ENCODE results near the gene CMIP. TPM values are rescaled to one million over a fixed set of nuclear protein-coding genes. Genes with fewer than 3 reads are reported as not detected.

The CMIP gene
- total RNA-seq, 4 donors from 2014 or later, result 40.0 to 69.6 (median 47.0) TPM

- no peaks in the 10 kb centered on the region for H3K36me3 ChIP-seq
- intact Hi-C loops (cut with DNase I; ENCODE audit: low total_unique reads) (no loop called here), in situ Hi-C loops (cut with MboI; ENCODE audit: low pct_ligation_motif_present in 1 of 4, low pct_unique_long_range_greater_than_20kb in 1 of 4, low sequenced_read_pairs in 3 of 4) (no loop called here)
- H3K4me1 ChIP-seq, result peaks cover 14 to 38% (median 26%) of the 10 kb centered on the region in 4 donors
- 40% methylated on average over 16 of the region's 16 CpGs; no CpG with 5 or more reads in 1 of the 2 donors for WGBS, 2 donors (ENCODE audit: low coverage in 1 of 2)
- H3K4me3 ChIP-seq, result no peak overlapping the region
- no peaks in the 10 kb centered on the region for H3K27me3 ChIP-seq
- H3K9me3 ChIP-seq, result no peaks in the 10 kb centered on the region
- TF ChIP-seq POLR2A (IDR thresholded peaks at IDR 0.05) (peak; percentile 50), POLR2AphosphoS5 (IDR thresholded peaks at IDR 0.05) (peak in 2 of 3 donors; percentile 37 to 61), EP300 (IDR thresholded peaks at IDR 0.05; ENCODE audit: low read depth) (peak; percentile 69)
- TF ChIP-seq, protein P1, sequence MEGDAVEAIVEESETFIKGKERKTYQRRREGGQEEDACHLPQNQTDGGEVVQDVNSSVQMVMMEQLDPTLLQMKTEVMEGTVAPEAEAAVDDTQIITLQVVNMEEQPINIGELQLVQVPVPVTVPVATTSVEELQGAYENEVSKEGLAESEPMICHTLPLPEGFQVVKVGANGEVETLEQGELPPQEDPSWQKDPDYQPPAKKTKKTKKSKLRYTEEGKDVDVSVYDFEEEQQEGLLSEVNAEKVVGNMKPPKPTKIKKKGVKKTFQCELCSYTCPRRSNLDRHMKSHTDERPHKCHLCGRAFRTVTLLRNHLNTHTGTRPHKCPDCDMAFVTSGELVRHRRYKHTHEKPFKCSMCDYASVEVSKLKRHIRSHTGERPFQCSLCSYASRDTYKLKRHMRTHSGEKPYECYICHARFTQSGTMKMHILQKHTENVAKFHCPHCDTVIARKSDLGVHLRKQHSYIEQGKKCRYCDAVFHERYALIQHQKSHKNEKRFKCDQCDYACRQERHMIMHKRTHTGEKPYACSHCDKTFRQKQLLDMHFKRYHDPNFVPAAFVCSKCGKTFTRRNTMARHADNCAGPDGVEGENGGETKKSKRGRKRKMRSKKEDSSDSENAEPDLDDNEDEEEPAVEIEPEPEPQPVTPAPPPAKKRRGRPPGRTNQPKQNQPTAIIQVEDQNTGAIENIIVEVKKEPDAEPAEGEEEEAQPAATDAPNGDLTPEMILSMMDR (IDR thresholded peaks at IDR 0.05), result peak in 2 of 5 experiments; percentile 43 to 55
- DNase-seq, result peak; percentile 88
- H3K27ac ChIP-seq, result peak overlapping the region; percentile 82 to 88 (median 84)
Measured at GRCh38 chr16:81558444-81559175, 114.0 kb downstream of the CMIP start.

- H3K27me3 ChIP-seq, result no peaks in the 10 kb centered on the region
- no peak overlapping the region for H3K27ac ChIP-seq
- DNase-seq, result no peak
- TF ChIP-seq, protein P1 (IDR thresholded peaks at IDR 0.05), result no peak
- TF ChIP-seq EP300 (IDR thresholded peaks at IDR 0.05; ENCODE audit: low read depth) (no peak), POLR2A (IDR thresholded peaks at IDR 0.05) (no peak), POLR2AphosphoS5 (IDR thresholded peaks at IDR 0.05) (no peak)
- H3K4me3 ChIP-seq, result no peak overlapping the region
- H3K4me1 ChIP-seq, result peaks cover 8 to 34% (median 25%) of the 10 kb centered on the region in 4 donors
- WGBS, 2 donors (ENCODE audit: low coverage in 1 of 2), result 86 to 88% methylated on average over 4 to 8 of the region's 8 CpGs
- H3K36me3 ChIP-seq, result no peaks in the 10 kb centered on the region
- intact Hi-C loops (cut with DNase I; ENCODE audit: low total_unique reads), result no loop called here
- H3K9me3 ChIP-seq, result no peaks in the 10 kb centered on the region
- in situ Hi-C loops (cut with MboI; ENCODE audit: low pct_ligation_motif_present in 1 of 4, low pct_unique_long_range_greater_than_20kb in 1 of 4, low sequenced_read_pairs in 3 of 4), result no loop called here
Measured at GRCh38 chr16:81560979-81561657, 116.5 kb downstream of the CMIP start.

DNA sequence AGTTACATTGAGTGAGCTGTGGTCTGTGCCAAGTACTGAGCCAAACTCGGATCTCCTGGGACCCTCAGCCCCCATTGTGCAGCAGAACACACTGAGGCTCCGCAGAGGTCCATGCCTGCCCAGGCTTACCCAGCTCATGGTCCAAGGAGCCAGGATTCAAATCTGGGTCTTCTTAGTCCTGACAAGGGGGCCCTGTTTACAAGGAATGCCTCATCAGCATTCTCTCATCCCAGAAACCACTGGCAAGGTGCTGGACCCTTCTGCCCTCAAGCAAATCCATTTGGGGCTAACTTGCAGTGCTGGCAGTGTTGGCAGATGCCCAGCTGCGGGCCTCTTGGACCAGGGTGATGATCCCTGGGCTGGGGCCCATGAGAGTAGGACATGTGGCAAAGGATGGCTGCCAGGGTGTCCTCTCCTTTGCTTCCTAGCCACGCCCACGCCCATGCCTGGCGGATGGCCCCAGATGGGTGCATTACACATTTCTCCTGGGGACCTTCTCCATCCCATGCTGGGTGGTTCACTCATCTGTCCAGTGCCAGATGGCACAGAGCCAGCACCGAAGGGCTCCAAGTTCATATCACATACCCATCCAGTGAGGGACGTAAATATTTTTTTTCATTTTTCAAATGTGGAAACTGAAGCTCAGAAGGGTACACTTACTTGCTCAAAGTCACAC is 117.7 kb downstream of the CMIP start:
- H3K36me3 ChIP-seq, result no peaks in the 10 kb centered on the region
- no peaks in the 10 kb centered on the region for H3K9me3 ChIP-seq
- H3K4me1 ChIP-seq, result peaks cover 8 to 34% (median 23%) of the 10 kb centered on the region in 4 donors
- H3K27ac ChIP-seq, result no peak overlapping the region
- DNase-seq, result no peak
- 73 to 80% methylated on average over 1 to 8 of the region's 8 CpGs for WGBS, 2 donors (ENCODE audit: low coverage in 1 of 2)
- no peaks in the 10 kb centered on the region for H3K27me3 ChIP-seq
- H3K4me3 ChIP-seq, result no peak overlapping the region
- intact Hi-C loops (cut with DNase I; ENCODE audit: low total_unique reads), result no loop called here
- TF ChIP-seq EP300 (IDR thresholded peaks at IDR 0.05; ENCODE audit: low read depth) (no peak), POLR2AphosphoS5 (IDR thresholded peaks at IDR 0.05) (no peak), POLR2A (IDR thresholded peaks at IDR 0.05) (no peak)
- TF ChIP-seq, protein P1 (IDR thresholded peaks at IDR 0.05), result no peak
- in situ Hi-C loops (cut with MboI; ENCODE audit: low pct_ligation_motif_present in 1 of 4, low pct_unique_long_range_greater_than_20kb in 1 of 4, low sequenced_read_pairs in 3 of 4), result no loop called here

DNA sequence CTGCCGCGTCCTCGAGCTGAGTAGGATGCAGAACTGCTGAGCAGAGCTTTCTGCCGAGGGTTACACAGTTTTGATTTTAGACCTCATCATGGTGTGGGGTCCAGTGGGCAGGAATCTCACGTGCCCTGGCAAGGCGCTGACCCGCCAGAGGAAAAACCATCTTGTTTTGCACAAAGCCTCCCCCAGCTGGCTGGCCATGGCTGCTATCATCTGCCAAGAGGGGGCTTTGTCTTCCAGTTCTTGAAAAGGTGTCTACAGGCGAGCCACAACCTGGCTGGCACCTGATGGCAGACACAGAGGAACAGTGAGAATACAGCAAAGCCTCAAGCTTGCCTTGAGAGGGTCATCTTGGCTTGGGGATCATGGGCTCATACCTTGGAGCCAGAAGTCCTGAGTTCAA is 118.3 kb downstream of the CMIP start:
- Histone ChIP-seq H3K4me3 (no peak overlapping the region), H3K36me3 (no peaks in the 10 kb centered on the region), H3K27me3 (no peaks in the 10 kb centered on the region), H3K27ac (no peak overlapping the region), H3K9me3 (no peaks in the 10 kb centered on the region), H3K4me1 (peaks cover 4 to 30% (median 18%) of the 10 kb centered on the region in 4 donors)
- 90% methylated on average over 8 of the region's 8 CpGs; no CpG with 5 or more reads in 1 of the 2 donors for WGBS, 2 donors (ENCODE audit: low coverage in 1 of 2)
- in situ Hi-C loops (cut with MboI; ENCODE audit: low pct_ligation_motif_present in 1 of 4, low pct_unique_long_range_greater_than_20kb in 1 of 4, low sequenced_read_pairs in 3 of 4) (no loop called here), intact Hi-C loops (cut with DNase I; ENCODE audit: low total_unique reads) (no loop called here)
- TF ChIP-seq POLR2AphosphoS5 (IDR thresholded peaks at IDR 0.05) (no peak), POLR2A (IDR thresholded peaks at IDR 0.05) (no peak), EP300 (IDR thresholded peaks at IDR 0.05; ENCODE audit: low read depth) (no peak)
- TF ChIP-seq, protein P1 (IDR thresholded peaks at IDR 0.05), result no peak
- no peak for DNase-seq

Measured in transverse colon (tissue), 4 donors.